ENCODE measurements around the gene NSUN4. TPM values are rescaled to one million over a fixed set of nuclear protein-coding genes. Genes with fewer than 3 reads are reported as not detected.

Gene NSUN4
- total and polyA plus RNA-seq, 2 of the 13 experiments (the other 11 are each of a cell fraction or from before 2014, with no cell fraction given) = 21.5 to 23.5 TPM

DNA sequence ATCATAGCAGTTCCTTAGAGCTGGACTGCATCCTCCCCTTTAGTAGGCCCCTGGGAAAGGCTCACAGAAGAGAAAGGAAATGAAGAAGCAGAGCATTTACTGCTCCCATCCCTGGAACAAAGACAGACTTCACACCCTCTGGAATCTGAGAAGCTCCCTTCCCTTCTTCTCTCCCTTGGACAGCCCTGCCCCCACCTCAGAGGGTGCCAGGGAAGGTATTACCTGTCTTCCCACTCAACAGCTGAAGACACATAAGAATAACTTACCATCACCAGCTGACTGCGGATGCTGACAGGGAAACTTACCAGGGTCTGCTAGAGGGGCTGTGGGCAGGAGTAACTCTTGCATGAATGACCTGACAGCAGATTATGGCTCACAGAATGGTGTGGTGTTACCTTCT, 39.4 kb downstream of the NSUN4 start:
- Histone ChIP-seq H2AFZ (ENCODE audit: low read length) (no peak overlapping the region), H3K4me1 (ENCODE audit: insufficient read depth, low read length) (no peaks in the 10 kb centered on the region), H3K4me3 (replicated peaks in 1 of 3; ENCODE audit: insufficient read depth in 1 of 3, low read depth in 2 of 3, low read length in 3 of 3) (no peak overlapping the region), H4K20me1 (ENCODE audit: insufficient read depth, low read length) (no peaks in the 10 kb centered on the region), H3K36me3 (replicated peaks in 1 of 2; ENCODE audit: control insufficient read depth in 1 of 2, insufficient read depth in 2 of 2, low read length in 2 of 2) (no peaks in the 10 kb centered on the region), H3K79me2 (ENCODE audit: insufficient read depth, low read length) (no peaks in the 10 kb centered on the region), H3K9ac (ENCODE audit: insufficient read depth, low read depth, low read length) (no peak overlapping the region), H3K27me3 (ENCODE audit: control insufficient read depth in 1 of 2, insufficient read depth in 2 of 2, low read length in 2 of 2) (no peaks in the 10 kb centered on the region; a peak in 1 of 5 replicates), H3K4me2 (ENCODE audit: low read depth, low read length) (no peak overlapping the region), H3K27ac (ENCODE audit: extremely low read length, insufficient read depth, low read length) (no peak overlapping the region), H3K9me3 (ENCODE audit: low read length) (no peaks in the 10 kb centered on the region)
- DNase-seq (ENCODE audit: low spot score) (no peak), ATAC-seq (no peak), FAIRE-seq (no peak)
- intact Hi-C loops (cut with micrococcal nuclease; ENCODE audit: unreplicated experiment) (no loop called here), in situ Hi-C loops (cut with HindIII; ENCODE audit: extremely low pct_ligation_motif_present, low pct_unique_long_range_greater_than_20kb) (no loop called here)
- BruUV-seq (replicated peaks) = no TSS peak
- ChIA-PET POLR2A (no interaction called here), CTCF (ENCODE audit: low intra/inter-chr PET ratio, low total read pairs) (no interaction called here)
- TF ChIP-seq, protein P1, sequence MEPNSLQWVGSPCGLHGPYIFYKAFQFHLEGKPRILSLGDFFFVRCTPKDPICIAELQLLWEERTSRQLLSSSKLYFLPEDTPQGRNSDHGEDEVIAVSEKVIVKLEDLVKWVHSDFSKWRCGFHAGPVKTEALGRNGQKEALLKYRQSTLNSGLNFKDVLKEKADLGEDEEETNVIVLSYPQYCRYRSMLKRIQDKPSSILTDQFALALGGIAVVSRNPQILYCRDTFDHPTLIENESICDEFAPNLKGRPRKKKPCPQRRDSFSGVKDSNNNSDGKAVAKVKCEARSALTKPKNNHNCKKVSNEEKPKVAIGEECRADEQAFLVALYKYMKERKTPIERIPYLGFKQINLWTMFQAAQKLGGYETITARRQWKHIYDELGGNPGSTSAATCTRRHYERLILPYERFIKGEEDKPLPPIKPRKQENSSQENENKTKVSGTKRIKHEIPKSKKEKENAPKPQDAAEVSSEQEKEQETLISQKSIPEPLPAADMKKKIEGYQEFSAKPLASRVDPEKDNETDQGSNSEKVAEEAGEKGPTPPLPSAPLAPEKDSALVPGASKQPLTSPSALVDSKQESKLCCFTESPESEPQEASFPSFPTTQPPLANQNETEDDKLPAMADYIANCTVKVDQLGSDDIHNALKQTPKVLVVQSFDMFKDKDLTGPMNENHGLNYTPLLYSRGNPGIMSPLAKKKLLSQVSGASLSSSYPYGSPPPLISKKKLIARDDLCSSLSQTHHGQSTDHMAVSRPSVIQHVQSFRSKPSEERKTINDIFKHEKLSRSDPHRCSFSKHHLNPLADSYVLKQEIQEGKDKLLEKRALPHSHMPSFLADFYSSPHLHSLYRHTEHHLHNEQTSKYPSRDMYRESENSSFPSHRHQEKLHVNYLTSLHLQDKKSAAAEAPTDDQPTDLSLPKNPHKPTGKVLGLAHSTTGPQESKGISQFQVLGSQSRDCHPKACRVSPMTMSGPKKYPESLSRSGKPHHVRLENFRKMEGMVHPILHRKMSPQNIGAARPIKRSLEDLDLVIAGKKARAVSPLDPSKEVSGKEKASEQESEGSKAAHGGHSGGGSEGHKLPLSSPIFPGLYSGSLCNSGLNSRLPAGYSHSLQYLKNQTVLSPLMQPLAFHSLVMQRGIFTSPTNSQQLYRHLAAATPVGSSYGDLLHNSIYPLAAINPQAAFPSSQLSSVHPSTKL (CRISPR knock-in tag; IDR thresholded peaks at IDR 0.05) = no peak
- WGBS (ENCODE audit: low lambda C conversion rate) = no CpG with 5 or more reads among the region's 1 CpG

GRCh38 chr1:46380508-46380907, 39.9 kb downstream of the NSUN4 start:
- BruUV-seq (replicated peaks) = no TSS peak
- ATAC-seq (no peak), DNase-seq (ENCODE audit: low spot score) (no peak), FAIRE-seq (no peak)
- CTCF ChIA-PET (ENCODE audit: low intra/inter-chr PET ratio, low total read pairs) = no interaction called here
- Histone ChIP-seq H3K27me3 (ENCODE audit: control insufficient read depth in 1 of 2, insufficient read depth in 2 of 2, low read length in 2 of 2) (no peaks in the 10 kb centered on the region; a peak in 1 of 5 replicates), H4K20me1 (ENCODE audit: insufficient read depth, low read length) (no peaks in the 10 kb centered on the region), H3K4me2 (ENCODE audit: low read depth, low read length) (no peak overlapping the region), H3K79me2 (ENCODE audit: insufficient read depth, low read length) (no peaks in the 10 kb centered on the region), H3K4me3 (replicated peaks in 1 of 3; ENCODE audit: insufficient read depth in 1 of 3, low read depth in 2 of 3, low read length in 3 of 3) (no peak overlapping the region), H3K9ac (ENCODE audit: insufficient read depth, low read depth, low read length) (no peak overlapping the region), H3K9me3 (ENCODE audit: low read length) (no peaks in the 10 kb centered on the region), H3K4me1 (ENCODE audit: insufficient read depth, low read length) (no peaks in the 10 kb centered on the region), H3K27ac (ENCODE audit: extremely low read length, insufficient read depth, low read length) (no peak overlapping the region), H3K36me3 (replicated peaks in 1 of 2; ENCODE audit: control insufficient read depth in 1 of 2, insufficient read depth in 2 of 2, low read length in 2 of 2) (no peaks in the 10 kb centered on the region), H2AFZ (ENCODE audit: low read length) (no peak overlapping the region)
- intact Hi-C loops (cut with micrococcal nuclease; ENCODE audit: unreplicated experiment) = no loop called here
- POLR2A ChIA-PET = no interaction called here
- in situ Hi-C loops (cut with HindIII; ENCODE audit: extremely low pct_ligation_motif_present, low pct_unique_long_range_greater_than_20kb) = no loop called here
- TF ChIP-seq ZSCAN12 (CRISPR knock-in tag; IDR thresholded peaks at IDR 0.05) = no peak
- TF ChIP-seq, protein P2, sequence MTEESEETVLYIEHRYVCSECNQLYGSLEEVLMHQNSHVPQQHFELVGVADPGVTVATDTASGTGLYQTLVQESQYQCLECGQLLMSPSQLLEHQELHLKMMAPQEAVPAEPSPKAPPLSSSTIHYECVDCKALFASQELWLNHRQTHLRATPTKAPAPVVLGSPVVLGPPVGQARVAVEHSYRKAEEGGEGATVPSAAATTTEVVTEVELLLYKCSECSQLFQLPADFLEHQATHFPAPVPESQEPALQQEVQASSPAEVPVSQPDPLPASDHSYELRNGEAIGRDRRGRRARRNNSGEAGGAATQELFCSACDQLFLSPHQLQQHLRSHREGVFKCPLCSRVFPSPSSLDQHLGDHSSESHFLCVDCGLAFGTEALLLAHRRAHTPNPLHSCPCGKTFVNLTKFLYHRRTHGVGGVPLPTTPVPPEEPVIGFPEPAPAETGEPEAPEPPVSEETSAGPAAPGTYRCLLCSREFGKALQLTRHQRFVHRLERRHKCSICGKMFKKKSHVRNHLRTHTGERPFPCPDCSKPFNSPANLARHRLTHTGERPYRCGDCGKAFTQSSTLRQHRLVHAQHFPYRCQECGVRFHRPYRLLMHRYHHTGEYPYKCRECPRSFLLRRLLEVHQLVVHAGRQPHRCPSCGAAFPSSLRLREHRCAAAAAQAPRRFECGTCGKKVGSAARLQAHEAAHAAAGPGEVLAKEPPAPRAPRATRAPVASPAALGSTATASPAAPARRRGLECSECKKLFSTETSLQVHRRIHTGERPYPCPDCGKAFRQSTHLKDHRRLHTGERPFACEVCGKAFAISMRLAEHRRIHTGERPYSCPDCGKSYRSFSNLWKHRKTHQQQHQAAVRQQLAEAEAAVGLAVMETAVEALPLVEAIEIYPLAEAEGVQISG (CRISPR knock-in tag; IDR thresholded peaks at IDR 0.05) = no peak
- no peak for TF ChIP-seq SRSF4 (IDR thresholded peaks at IDR 0.05; ENCODE audit: low read depth, low read length, poor library complexity, severe bottlenecking)
- TF ChIP-seq REL (CRISPR knock-in tag; conservative IDR thresholded peaks at IDR 0.05) = no peak
- TF ChIP-seq ZNF546 (CRISPR knock-in tag; conservative IDR thresholded peaks at IDR 0.05) = no peak
- TF ChIP-seq PBX2 (CRISPR knock-in tag; IDR thresholded peaks at IDR 0.05) = no peak
- TF ChIP-seq ZNF674 (CRISPR knock-in tag; IDR thresholded peaks at IDR 0.05; ENCODE audit: low read depth) = no peak
- TF ChIP-seq NFE2 (CRISPR knock-in tag; IDR thresholded peaks at IDR 0.05) = no peak
- no peak for TF ChIP-seq ZNF629 (CRISPR knock-in tag; conservative IDR thresholded peaks at IDR 0.05)
- no peak for TF ChIP-seq ZNF484 (CRISPR knock-in tag; IDR thresholded peaks at IDR 0.05; ENCODE audit: borderline replicate concordance, low read depth)

Measured in HepG2 (cell line).